IPS-NIHi11 (cell line): ENCODE data around the gene TTC6.
A peak's percentile ranks its signal among the peaks of the same experiment; 100 is the strongest.

Experiments used
- DNase-seq: peaks from one replicate; pipeline ENCODE4 v3.0.0; 2012; ENCODE audit warnings: mixed read lengths, low spot score

Gene TTC6

GRCh38 chr14:37597538-37597913 is 2.1 kb downstream of the TTC6 start:
- DNase-seq, result peak; percentile 67

- DNase-seq, result no peak
These were observed 2.7 kb downstream of the TTC6 start for GRCh38 chr14:37597914-37598746.

- no peak for DNase-seq
These were observed 3.5 kb downstream of the TTC6 start for GRCh38 chr14:37598747-37599506.

- DNase-seq, result no peak
These were observed 4.3 kb downstream of the TTC6 start for GRCh38 chr14:37599507-37600368.

GRCh38 chr14:37600880-37601741 is 5.7 kb downstream of the TTC6 start:
- DNase-seq, result no peak

- no peak for DNase-seq
These were observed 6.4 kb downstream of the TTC6 start for GRCh38 chr14:37601865-37602264.

- no peak for DNase-seq
These were observed 7.4 kb downstream of the TTC6 start for GRCh38 chr14:37602605-37603453.

GRCh38 chr14:37603688-37604251 is 8.3 kb downstream of the TTC6 start:
- DNase-seq, result no peak

GRCh38 chr14:37606678-37607077 is 11.2 kb downstream of the TTC6 start:
- DNase-seq, result no peak

GRCh38 chr14:37608649-37609048 is 13.2 kb downstream of the TTC6 start:
- DNase-seq, result no peak

- no peak for DNase-seq
These were observed 15.6 kb downstream of the TTC6 start for GRCh38 chr14:37610945-37611523.

- no peak for DNase-seq
These were observed 20.3 kb downstream of the TTC6 start for GRCh38 chr14:37615582-37616289.

GRCh38 chr14:37616853-37617252 is 21.4 kb downstream of the TTC6 start:
- DNase-seq, result no peak

GRCh38 chr14:37617864-37618365 is 22.5 kb downstream of the TTC6 start:
- DNase-seq, result no peak

GRCh38 chr14:37618498-37619028 is 23.1 kb downstream of the TTC6 start:
- no peak for DNase-seq

GRCh38 chr14:37620856-37621255 is 25.4 kb downstream of the TTC6 start:
- no peak for DNase-seq

GRCh38 chr14:37622231-37622923 is 26.9 kb downstream of the TTC6 start:
- DNase-seq, result peak; percentile 72

- no peak for DNase-seq
These were observed 28.1 kb downstream of the TTC6 start for GRCh38 chr14:37623426-37623951.
